GM12891 (cell line): ENCODE data around the gene LIMK1.
"Not testable (repeated sequence)": the region's sequence is repeated elsewhere in the genome, so short reads cannot be mapped to it uniquely, and the experiment has no call there.

Experiments used
- DNase-seq: peaks from one replicate; pipeline ENCODE4 v3.0.0; 2011; ENCODE audit warnings: low spot score; ENCODE audit not compliant: insufficient read length
- FAIRE-seq: peaks from 2 replicates; lab custom pipeline; 2011; peaks lifted over from hg19 to GRCh38; lab: Jason Lieb, UNC
- PAX5 ChIP-seq: IDR thresholded peaks from 2 replicates; pipeline ENCODE4 v1.6.1; 2011; ENCODE audit warnings: low read length, moderate library complexity, mild to moderate bottlenecking; ENCODE audit not compliant: insufficient read depth, severe bottlenecking
- POLR2A ChIP-seq: IDR thresholded peaks from 2 replicates; pipeline ENCODE4 v1.6.1; 2011; ENCODE audit warnings: low read depth, low read length, control low read depth
- POLR2AphosphoS5 ChIP-seq: IDR thresholded peaks from 2 replicates; pipeline ENCODE4 v1.6.1; 2011; ENCODE audit warnings: low read depth, low read length, control low read depth
- POU2F2 ChIP-seq: IDR thresholded peaks from 2 replicates; pipeline ENCODE4 v1.6.1; 2011; ENCODE audit warnings: low read depth, mild to moderate bottlenecking, control low read depth, low read length, moderate library complexity
- SPI1 ChIP-seq: IDR thresholded peaks from 2 replicates; pipeline ENCODE4 v1.6.1; 2011; ENCODE audit warnings: low read depth, low read length, control low read depth
- TAF1 ChIP-seq: IDR thresholded peaks from 2 replicates; pipeline ENCODE4 v1.6.1; 2011; ENCODE audit warnings: low read depth, low read length, control low read depth

Gene LIMK1

DNA sequence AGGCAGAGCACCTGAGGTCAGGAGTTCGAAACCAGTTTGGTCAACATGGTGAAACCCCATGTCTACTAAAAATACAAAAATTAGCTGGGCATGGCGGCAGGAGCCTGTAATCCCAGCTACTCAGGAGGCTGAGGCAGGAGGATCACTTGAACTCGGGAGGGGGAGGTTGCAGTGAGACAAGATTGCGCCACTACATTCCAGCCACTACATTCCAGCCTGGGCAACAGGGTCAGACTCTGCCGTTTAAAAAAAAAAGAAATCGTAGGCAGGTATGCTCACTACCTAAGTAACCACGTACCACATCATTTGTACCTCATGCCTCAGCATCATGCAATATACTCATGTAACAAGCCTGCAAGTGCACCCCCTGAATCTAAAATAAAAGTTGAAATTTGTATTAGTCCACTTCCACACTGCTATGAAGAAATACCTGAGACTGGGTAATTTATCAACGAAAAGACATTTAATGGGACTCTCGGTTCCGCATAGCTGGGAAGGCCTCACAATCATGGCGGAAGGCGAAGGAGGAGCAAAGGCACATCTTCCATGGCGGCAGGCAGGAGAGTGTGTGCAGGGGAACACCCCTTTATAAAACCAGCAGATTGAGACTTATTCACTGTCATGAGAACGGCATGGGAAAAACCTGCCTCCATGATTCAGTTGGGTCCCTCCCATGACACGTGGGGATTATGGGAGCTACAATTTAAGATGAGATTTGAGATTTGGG, 82.4 kb downstream of the LIMK1 start:
- FAIRE-seq (no peak), DNase-seq (no peak)
- no peak for TF ChIP-seq SPI1
- no peak for TF ChIP-seq POLR2A
- no peak for TF ChIP-seq TAF1
- TF ChIP-seq PAX5, result no peak
- TF ChIP-seq POU2F2, result no peak
- no peak for TF ChIP-seq POLR2AphosphoS5

DNA sequence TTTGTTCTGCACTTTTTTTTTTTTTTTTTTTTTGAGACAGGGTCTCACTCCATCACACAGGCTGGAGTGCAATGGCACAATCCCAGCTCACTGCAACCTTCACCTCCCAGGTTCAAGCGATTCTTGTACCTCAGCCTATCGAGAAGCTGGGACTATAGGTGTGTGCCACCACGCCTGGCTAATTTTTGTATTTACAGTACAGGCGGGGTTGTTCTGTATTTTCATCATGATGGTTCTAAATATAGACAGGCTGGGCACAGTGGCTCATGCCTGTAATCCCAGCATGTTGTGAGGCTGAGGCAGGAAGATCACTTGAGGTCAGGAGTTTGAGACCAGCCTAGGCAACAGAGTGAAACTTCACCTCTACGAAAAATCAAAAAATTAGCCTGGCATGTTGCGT, 83.7 kb downstream of the LIMK1 start:
- FAIRE-seq, DNase-seq: not testable (repeated sequence)
